IPS-18a (cell line): ENCODE data around the gene PALLD.

Experiments
- H3K27ac ChIP-seq: one replicate; pipeline ENCODE4 v1.5.1; 2013; ENCODE audit warnings: low read length
- H3K27me3 ChIP-seq: one replicate; pipeline ENCODE4 v1.6.1; 2013; ENCODE audit warnings: mild to moderate bottlenecking, low read length; ENCODE audit not compliant: control insufficient read depth, insufficient read depth
- H3K36me3 ChIP-seq: one replicate; pipeline ENCODE4 v1.6.1; 2013; ENCODE audit warnings: low read depth, low read length; ENCODE audit not compliant: control insufficient read depth
- H3K4me1 ChIP-seq: one replicate; pipeline ENCODE4 v1.6.1; 2013; ENCODE audit warnings: low read depth, low read length; ENCODE audit not compliant: control insufficient read depth
- H3K4me3 ChIP-seq: one replicate; pipeline ENCODE4 v1.5.1; 2013; ENCODE audit warnings: low read length
- H3K9ac ChIP-seq: one replicate; pipeline ENCODE4 v1.6.1; 2013; ENCODE audit warnings: mild to moderate bottlenecking, low read length, moderate library complexity
- H3K9me3 ChIP-seq: one replicate; pipeline ENCODE4 v1.6.1; 2013; ENCODE audit warnings: low read depth, low read length; ENCODE audit not compliant: control insufficient read depth

PALLD gene

DNA sequence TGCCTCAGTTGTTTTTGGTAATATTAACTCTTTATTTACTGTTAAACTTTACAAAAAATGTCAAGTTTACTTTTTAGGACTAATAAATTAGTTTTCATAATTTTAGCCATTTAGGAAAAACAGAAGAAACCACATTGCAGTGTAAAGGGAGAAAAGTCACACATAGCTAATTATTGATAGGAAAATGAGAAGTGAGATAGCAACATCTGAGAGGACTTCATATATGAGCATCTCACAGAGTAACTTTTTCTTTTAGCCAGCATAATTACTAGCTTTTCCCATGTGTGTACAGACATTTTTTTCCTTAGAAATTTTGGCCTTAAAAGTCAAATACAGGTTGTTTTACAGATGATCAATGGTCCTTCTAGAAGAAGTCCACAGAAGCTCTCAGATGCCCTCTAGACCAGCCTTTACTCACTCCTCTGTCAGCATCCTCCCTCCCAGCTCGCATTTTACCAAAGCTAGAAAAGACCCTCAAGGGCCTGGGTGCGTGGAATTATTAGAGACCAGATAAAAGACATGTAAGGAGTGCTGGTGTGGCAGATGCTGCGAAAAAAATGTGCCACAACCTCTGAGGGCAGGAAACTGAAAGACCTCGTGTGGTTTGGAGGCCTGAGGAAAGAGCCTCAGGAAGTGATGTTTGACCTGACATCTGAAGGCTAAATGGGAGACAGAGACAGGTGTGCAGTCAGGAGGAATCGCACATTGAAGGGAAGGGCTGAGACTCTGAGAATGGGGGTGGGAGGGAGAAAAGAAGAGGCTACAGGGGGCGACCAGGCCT lies 356.3 kb downstream of the PALLD start:
- Histone ChIP-seq H3K9me3 (no peaks in the 10 kb centered on the region), H3K27me3 (no peaks in the 10 kb centered on the region), H3K9ac (no peak overlapping the region), H3K4me1 (peaks cover 25% of the 10 kb centered on the region), H3K4me3 (no peak overlapping the region), H3K36me3 (no peaks in the 10 kb centered on the region), H3K27ac (no peak overlapping the region)

- Histone ChIP-seq H3K27me3 (no peaks in the 10 kb centered on the region), H3K4me3 (no peak overlapping the region), H3K27ac (no peak overlapping the region), H3K9me3 (no peaks in the 10 kb centered on the region), H3K4me1 (peaks cover 18% of the 10 kb centered on the region), H3K9ac (no peak overlapping the region), H3K36me3 (no peaks in the 10 kb centered on the region)
Observed at GRCh38 chr4:168853770-168854169, 356.9 kb downstream of the PALLD start.

DNA sequence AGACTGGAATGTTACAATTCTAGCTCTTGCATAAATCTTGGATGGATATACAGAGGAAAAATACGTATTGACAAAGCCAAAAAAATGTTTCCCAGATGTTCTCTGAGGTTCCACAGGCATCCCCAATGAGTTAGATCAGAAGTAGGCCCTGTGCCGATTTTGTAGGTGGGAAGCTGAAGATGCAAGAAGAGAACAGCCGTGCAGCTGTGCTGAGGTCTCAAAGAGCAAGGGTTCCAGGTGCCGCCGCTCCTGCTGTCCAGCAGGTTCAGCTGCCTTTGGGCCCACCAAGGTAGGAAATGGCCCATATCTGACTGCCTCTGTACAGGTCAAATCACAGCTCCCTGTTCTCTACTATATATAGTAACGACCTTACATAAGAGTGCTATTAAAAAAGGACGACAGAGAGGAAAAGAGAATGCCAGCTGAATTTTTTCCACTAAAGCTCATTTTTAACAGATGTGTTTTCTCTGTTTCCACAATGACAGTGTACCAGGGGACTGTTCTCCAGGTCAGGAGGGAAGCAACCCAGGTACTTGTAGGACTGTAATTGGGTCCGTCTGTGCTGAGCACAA lies 357.6 kb downstream of the PALLD start:
- no peaks in the 10 kb centered on the region for H3K36me3 ChIP-seq
- H3K4me1 ChIP-seq = peaks cover 12% of the 10 kb centered on the region
- no peaks in the 10 kb centered on the region for H3K9me3 ChIP-seq
- no peak overlapping the region for H3K9ac ChIP-seq
- no peak overlapping the region for H3K4me3 ChIP-seq
- H3K27ac ChIP-seq = no peak overlapping the region
- H3K27me3 ChIP-seq = no peaks in the 10 kb centered on the region

GRCh38 chr4:168856312-168856711 lies 359.5 kb downstream of the PALLD start:
- no peaks in the 10 kb centered on the region for H3K9me3 ChIP-seq
- H3K27ac ChIP-seq = no peak overlapping the region
- H3K9ac ChIP-seq = no peak overlapping the region
- H3K36me3 ChIP-seq = no peaks in the 10 kb centered on the region
- H3K4me3 ChIP-seq = no peak overlapping the region
- H3K27me3 ChIP-seq = no peaks in the 10 kb centered on the region
- peaks cover 4% of the 10 kb centered on the region for H3K4me1 ChIP-seq

- H3K27ac ChIP-seq = no peak overlapping the region
- no peaks in the 10 kb centered on the region for H3K9me3 ChIP-seq
- H3K27me3 ChIP-seq = no peaks in the 10 kb centered on the region
- H3K4me3 ChIP-seq = no peak overlapping the region
- H3K4me1 ChIP-seq = peaks cover 4% of the 10 kb centered on the region
- H3K36me3 ChIP-seq = no peaks in the 10 kb centered on the region
- H3K9ac ChIP-seq = no peak overlapping the region
Observed at GRCh38 chr4:168857009-168857408, 360.2 kb downstream of the PALLD start.

DNA sequence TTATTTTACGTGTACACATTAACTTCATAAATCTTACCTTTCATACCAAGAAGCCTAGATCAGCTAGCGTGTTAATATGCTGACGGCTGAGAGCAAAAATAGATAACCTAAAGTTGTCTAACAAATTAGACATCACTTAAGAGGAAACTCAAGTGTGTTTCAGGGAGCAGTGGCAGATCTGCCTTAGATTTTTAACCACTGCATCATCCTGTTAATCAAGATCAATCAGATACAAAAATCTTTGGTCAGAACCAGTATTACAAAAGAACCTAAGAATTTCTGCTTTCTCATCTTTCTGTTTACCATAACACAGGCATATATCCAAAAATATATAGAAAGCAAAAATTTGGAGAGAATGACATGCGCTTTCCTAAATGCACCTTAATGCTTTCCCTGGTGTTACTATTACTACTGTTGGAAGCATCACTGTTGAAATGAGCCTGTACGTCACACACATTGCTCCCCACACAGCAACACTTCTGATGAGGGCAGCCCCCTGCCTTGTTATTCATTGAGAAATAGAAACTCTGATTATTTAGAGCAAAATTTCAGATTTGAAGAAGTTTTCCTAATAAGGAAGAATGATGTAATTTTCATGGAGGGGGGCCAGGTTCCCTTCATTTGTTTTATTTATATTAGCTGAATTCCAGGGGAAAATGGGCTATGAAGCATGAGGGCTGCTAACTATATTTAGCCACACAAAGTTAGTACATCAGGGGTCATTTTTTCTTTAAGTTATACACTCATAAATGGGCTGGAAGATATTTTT lies 360.9 kb downstream of the PALLD start:
- H3K27ac ChIP-seq = no peak overlapping the region
- no peak overlapping the region for H3K4me3 ChIP-seq
- no peaks in the 10 kb centered on the region for H3K9me3 ChIP-seq
- H3K36me3 ChIP-seq = no peaks in the 10 kb centered on the region
- H3K9ac ChIP-seq = no peak overlapping the region
- H3K27me3 ChIP-seq = no peaks in the 10 kb centered on the region
- H3K4me1 ChIP-seq = peaks cover 4% of the 10 kb centered on the region

GRCh38 chr4:168859100-168859499 lies 362.2 kb downstream of the PALLD start:
- H3K4me3 ChIP-seq = no peak overlapping the region
- no peaks in the 10 kb centered on the region for H3K27me3 ChIP-seq
- no peaks in the 10 kb centered on the region for H3K36me3 ChIP-seq
- H3K4me1 ChIP-seq = peaks cover 4% of the 10 kb centered on the region
- no peak overlapping the region for H3K9ac ChIP-seq
- H3K27ac ChIP-seq = no peak overlapping the region
- H3K9me3 ChIP-seq = no peaks in the 10 kb centered on the region

DNA sequence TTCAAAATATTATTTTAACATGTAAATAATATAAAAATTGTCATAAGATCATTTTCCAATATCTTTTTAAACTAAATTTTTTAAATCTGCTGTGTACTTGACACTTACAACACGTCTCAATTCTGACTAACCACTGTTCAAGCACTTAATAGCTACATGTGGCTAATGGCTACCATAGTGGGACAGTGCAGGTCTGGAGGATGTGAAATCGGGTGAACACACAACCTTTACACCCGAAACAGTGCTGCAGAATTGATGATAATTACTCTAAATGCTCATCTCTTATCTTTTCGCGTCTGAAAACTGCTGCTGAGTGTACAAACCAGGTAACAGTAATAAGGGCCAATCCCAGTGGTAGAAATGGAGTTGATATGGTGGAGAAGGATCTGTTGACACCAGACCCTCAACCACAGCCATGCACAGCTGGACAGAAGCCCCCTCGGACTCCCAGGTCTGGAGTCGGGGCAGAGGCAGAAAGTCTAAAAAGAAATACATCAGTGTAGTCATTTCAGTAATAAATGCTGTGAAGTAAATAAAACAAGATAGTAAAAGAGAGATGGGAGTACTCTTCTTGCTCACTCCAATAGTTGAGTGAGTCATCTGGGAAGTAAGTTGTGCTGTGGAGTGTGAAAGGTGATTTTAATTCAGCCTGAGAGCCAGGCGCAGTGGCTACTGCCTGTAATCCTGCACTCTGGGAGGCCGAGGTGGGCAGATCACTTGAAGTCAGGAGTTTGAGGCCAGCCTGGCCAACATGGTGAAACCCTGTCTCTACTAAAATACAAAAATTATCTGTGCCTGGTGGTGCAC lies 363.2 kb downstream of the PALLD start:
- H3K4me1 ChIP-seq = peaks cover 10% of the 10 kb centered on the region
- no peaks in the 10 kb centered on the region for H3K9me3 ChIP-seq
- no peaks in the 10 kb centered on the region for H3K27me3 ChIP-seq
- no peak overlapping the region for H3K4me3 ChIP-seq
- no peak overlapping the region for H3K27ac ChIP-seq
- H3K36me3 ChIP-seq = no peaks in the 10 kb centered on the region
- no peak overlapping the region for H3K9ac ChIP-seq

GRCh38 chr4:168860827-168861226 lies 364.0 kb downstream of the PALLD start:
- Histone ChIP-seq H3K27ac (no peak overlapping the region), H3K9me3 (no peaks in the 10 kb centered on the region), H3K27me3 (no peaks in the 10 kb centered on the region), H3K4me1 (peaks cover 15% of the 10 kb centered on the region), H3K9ac (no peak overlapping the region), H3K4me3 (no peak overlapping the region), H3K36me3 (no peaks in the 10 kb centered on the region)

- Histone ChIP-seq H3K36me3 (no peaks in the 10 kb centered on the region), H3K9me3 (no peaks in the 10 kb centered on the region), H3K27me3 (no peaks in the 10 kb centered on the region), H3K27ac (no peak overlapping the region), H3K4me1 (peaks cover 14% of the 10 kb centered on the region), H3K4me3 (no peak overlapping the region), H3K9ac (no peak overlapping the region)
Observed at GRCh38 chr4:168863719-168864647, 367.1 kb downstream of the PALLD start.
